VCaP (cell line): Measurements from ENCODE around the gene JPH3.

Experiments used
- H3K27ac ChIP-seq: fragments of 450-650 bp; 2 replicates; pipeline ENCODE4 v1.5.1; 2017
- CTCF ChIP-seq: fragments of 450-650 bp; conservative IDR thresholded peaks from 2 replicates; pipeline ENCODE4 v1.5.1; 2017; ENCODE audit warnings: mild to moderate bottlenecking, moderate library complexity

The JPH3 gene

DNA sequence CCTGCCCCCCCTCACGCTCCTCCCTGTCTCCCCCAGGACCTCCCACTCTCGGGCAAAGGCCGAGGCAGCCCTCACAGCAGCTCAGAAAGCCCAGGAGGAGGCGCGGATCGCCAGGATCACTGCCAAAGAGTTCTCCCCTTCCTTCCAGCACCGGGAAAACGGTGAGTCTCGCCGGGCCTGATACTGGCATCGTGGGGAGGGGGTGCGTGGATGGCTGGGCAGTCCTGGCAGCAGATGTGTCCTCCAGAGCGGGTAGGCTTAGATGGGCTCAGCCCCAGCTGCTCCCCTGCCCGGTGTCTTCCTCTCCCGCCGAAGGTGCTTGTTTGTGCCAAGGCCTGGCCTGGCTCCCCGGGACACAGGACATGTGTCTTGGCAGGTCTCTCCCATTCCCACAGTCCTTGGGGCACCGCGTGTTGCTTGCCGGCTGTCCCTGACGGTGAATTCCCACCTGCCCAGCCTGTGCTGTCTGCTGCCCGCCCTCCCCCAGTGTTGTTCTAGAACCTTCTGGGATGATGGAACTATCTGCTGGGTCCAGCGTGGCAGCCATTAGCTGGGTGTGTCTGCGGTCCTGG is 81.9 kb downstream of the JPH3 start:
- H3K27ac ChIP-seq: no peak overlapping the region
- no peak for TF ChIP-seq CTCF

DNA sequence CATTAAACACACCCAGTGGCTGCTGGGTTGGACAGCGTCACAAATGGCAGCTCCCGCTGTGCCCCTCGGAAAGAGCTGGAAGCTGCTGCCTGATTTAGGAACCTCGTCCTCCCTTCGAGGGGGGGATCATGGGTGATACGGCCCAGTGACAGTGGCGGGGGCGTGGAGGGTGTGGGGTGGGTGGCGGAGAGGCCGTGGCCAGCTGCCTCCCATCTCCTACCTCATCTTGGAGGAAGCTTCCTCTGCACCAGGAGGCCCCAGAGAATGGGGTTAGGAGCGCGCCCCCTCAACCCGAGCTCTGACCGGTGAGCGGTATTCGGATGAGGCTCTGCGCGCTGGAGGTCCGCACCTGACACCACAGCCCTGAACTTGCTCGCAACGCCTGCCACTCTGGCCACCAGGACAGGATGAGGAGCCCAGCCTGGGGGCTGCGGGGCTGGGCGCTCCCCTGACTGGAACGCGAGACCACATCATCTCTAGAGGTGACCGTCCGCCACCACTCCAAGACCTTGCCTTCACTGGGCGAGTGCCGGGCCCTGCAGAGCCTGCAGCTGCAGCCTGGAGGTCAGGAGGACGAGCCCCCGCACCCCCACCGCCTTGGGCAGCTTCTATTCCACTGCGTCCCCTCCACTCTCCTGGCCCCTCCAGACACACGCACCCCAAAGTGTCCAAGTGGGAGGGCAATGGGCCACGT is 82.5 kb downstream of the JPH3 start:
- TF ChIP-seq CTCF: no peak
- no peak overlapping the region for H3K27ac ChIP-seq

- no peak overlapping the region for H3K27ac ChIP-seq
- no peak for TF ChIP-seq CTCF
Measured at GRCh38 chr16:87685405-87685755, 83.1 kb downstream of the JPH3 start.

DNA sequence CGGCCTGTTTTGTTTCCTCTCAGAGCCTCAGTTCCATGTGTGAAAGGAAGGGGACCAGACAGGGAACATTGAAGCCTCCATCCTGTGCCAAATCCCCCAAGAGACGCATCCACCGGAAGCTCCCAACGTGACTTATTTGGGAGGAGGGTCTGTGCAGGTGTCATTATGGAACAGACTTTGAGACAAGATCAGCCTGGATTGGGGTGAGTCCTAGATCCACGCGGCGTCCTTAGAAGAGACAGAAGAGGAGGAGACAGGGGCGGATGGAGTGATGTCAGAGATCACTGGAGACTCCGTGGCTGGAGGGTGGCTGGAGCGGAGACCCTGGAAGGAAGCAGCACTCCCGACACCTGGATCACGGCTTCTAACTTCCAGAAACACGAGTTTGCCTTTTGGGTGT is 83.5 kb downstream of the JPH3 start:
- no peak for TF ChIP-seq CTCF

DNA sequence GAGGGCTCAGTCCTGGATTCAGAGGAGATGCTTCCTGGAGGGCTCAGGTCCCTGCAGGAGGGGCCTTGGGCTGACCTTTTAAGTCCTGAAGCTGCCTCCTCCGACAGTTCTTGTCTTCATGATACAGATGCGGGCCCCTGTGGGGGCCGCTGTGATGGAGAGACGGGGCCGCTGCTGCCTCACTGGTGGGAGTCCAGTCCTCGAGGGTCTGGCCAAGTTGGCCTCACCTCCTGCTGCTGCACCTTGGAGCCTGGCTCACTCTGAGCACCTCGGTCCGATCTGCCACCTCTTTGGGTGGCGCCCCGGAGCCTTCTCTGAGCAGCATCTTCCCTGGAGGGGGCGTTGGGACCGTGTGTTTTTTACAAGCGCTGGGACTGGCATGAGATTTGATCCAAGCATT is 84.4 kb downstream of the JPH3 start:
- TF ChIP-seq CTCF: no peak
- no peak overlapping the region for H3K27ac ChIP-seq

More for the DNA sequence above, 83.5 kb downstream of the JPH3 start:
- no peak overlapping the region for H3K27ac ChIP-seq

- H3K27ac ChIP-seq: no peak overlapping the region
- TF ChIP-seq CTCF: no peak
Measured at GRCh38 chr16:87687126-87687910, 85.0 kb downstream of the JPH3 start.

DNA sequence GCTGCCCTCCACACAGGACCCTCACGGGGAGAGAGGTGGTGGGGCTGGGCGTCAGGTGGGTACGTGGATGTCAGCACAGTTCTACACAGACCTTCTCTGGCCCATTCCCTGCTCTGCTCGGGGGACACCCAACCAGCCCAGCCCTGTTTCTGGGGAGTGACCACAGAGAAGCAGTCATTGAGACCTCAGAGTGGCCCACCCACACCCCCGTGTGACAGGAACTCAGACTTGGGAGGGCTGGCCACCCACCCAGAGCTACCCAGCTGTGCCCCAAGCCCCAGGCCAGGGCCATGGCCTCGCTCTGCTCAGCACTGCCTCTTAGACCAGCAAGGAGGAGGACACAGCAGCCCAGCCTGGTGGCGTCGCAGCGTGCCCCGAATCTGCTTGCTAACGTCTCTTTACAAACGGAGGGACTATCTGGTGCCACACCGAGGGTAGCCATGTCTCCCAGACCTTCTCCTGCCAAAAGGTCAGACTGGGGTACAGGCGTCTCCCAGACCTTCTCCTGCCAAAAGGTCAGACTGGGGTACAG is 85.8 kb downstream of the JPH3 start:
- H3K27ac ChIP-seq: no peak overlapping the region

More for the DNA sequence above, 85.8 kb downstream of the JPH3 start:
- no peak for TF ChIP-seq CTCF
